GM11168 (cell line): ENCODE results near the gene SERPINB6.

Source experiments
- in situ Hi-C: fragments of 300-500 bp; cut with MboI; formaldehyde crosslinking; loops from one replicate; pipeline ENCODE4 v1.12.0; 2022; ENCODE audit warnings: low sequenced_read_pairs; ENCODE audit not compliant: unreplicated experiment

Gene SERPINB6

DNA sequence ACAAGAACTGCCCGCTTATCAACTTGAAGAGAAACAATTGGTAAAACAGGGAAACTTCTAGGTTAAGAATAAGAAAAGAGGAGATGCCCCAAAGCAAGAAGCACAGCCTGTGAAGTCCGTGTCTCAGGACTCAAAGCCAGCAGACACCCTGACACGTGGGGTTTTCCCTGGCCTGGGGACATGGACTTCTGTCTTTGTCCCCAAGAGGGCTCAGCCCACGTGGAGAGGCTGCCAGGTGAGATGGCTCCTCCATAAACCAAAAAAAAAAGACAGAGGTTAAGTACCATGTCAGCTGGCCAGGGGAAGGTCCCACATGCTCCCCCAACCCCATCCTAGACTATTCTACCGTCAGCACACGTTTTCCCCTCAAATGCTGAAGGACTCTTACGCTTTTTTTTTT lies 9.9 kb downstream of the SERPINB6 start:
- in situ Hi-C loops = no loop called here

DNA sequence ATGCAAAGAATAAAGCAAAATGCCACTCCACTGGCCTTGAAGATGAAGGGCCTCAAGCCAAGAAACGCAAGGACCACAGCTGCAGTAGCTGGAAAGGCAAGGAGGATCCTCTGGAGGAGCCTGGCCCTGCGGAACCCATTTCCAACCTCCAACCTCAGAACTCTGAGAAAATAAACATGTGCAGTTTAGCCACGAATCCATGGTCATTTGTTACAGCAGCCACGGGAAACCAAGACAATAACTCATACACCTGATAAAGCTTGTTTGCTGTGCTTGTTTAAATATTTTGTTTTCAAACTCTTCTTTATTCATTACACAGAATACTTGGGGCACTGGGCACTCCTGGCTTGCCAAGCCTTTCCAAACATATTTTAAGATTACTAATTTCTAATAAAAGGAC lies 10.4 kb downstream of the SERPINB6 start:
- in situ Hi-C loops = no loop called here

DNA sequence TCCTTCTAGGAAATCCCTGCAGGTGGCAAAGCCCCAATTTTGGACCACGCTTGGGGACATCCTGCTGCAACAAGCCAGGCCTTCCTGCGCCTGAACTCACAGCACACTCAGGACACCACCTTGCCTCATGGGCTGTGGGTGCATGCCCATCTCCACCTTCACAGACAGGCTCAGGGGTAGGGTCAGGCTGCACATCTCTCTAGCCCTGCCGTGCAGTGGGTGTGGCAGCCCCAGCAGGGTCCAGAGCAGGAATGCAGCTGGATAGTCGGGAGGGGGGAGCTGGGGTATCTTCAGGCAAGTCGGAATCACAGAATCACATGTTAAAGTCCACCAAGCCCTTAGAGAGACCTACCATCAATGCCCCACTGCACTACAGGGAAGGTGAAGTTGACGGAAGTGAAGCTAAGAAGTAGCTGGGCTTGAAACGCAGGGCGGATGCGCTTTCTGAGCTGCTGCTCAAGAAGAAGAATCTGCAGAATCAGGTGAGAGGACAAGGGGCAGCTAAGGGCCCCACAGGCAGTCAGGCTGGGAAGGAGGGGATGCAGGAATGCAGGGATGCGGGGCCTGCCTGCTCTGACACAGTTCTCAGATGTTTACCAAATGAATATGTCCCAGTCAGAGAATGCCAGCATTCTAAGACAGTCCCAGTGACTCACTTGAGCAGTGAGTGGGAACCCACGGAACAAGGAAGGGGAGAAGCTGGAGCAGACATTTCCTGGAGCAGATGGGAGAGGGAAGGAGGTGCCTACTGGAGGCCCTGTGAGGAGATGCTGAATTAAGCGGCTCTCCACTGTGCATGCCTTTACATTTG lies 11.3 kb downstream of the SERPINB6 start:
- in situ Hi-C loops = no loop called here

DNA sequence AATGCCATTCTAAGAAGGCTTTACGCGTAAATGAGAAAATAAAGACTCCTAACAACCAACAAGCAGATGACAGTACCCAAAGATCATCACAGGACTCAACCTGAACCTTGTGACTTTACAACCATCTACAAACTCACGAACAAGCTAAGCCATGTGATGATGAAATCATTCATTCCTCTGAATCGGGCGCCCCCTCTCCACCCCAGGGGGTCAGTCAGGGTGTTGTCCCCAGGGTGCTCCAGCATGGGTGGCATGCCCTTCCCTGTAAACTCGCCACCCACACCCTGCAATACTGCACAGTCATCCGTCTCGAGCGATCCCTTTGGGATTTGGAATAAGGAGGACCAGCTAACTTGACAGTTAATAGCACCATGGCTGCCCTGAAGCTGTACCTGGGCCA lies 12.6 kb downstream of the SERPINB6 start:
- in situ Hi-C loops = no loop called here

DNA sequence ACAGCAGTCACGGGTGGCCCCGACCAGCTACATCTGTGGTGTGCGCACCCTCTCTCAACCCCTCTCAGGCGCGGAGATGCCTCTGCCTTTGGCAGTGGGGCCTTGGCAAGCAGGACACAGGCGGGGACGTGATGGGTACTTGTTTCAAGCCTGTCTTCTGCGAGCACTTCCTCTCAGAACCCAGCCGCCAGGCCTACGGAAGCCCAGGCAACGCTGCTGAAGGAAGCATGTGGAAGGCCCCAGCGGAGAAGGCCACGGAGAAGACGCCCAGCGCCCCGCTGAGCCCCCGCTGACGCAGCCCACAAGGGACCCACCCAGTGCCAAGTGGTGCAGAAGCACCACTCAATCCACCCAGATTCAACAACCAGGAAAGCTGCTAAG lies 13.0 kb downstream of the SERPINB6 start:
- in situ Hi-C loops = no loop called here

DNA sequence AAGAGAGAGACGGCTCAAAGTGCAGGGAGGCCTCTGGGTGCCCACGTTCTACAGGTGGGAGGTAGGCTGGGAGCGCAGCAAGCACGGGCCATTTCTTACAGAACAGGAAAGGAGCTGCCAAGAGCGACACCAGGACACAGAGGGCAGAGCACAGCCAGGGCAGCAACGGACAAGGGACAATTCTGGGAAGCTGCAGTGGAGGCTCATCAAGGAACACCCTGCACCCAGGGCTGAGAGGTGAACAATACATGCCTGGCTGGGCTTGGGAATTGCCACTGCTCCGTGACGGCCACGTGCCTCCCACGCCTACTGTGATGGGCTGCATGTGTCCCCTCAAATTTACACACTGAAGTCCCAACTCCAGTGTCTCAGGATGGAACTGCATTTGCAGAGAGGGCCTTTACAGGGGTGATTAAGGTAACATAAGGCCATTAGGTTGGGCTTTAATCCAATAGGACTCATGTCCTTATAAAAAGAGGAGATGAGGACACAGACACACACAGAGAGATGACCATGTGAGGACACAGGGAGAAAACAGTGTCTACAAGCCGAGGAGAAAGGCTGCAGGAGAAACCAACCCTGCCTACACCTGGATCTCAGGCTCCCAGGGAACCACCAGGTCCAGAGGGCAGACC lies 13.6 kb downstream of the SERPINB6 start:
- in situ Hi-C loops = no loop called here

DNA sequence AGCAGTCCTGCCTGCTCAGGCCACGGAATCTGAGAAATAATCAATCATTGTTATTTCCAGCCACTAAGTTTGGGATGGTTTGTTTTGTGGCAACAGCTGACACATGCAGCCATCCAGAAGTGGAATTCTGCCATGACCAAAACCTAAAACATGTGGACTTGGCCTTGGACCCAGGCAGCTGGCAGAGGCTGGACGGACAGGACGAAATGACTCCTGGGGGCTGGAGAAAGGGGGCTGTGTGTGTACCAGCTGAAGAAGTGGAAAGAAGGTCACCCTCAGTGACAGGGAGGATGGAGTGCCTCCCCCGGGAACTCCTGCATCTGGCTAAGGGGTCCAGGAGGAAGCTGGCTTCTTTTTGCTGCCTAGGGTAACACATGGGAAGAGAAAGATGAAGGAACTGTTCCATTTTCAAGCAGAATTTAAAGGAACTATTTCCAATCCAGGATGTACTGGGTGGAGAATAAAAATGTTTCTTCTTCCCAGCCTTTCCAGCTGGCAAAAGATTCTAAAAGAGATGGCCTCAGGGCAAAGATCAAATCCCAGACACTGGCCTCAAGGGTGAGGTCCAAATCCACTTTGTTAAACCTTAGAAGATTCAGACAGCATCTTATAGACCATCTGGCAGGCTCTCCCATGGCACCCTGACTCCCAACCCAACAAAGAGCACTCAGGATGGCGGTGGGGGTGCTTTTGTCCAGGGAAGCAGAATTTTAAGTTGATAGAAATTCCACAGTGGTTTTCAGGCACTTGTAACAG lies 14.3 kb downstream of the SERPINB6 start:
- in situ Hi-C loops = no loop called here

DNA sequence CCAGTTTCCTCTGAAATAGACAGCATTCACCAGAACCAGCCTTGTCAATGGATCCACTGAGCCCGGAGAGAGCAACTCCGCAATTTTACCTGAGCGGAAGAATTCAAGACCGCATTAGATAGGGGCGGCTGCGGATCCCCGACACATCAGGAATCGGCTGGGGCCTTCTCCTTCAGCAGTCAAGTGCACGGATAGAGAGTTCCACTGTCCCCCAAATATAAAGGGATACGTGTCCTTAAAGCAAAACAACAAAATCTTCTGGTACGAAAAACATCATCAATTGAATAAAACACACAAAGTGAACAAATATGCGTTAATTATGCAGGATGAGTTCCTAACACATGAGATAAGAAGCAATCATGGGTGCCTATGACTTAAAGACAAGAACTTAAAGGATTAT lies 18.3 kb downstream of the SERPINB6 start:
- in situ Hi-C loops = no loop called here

DNA sequence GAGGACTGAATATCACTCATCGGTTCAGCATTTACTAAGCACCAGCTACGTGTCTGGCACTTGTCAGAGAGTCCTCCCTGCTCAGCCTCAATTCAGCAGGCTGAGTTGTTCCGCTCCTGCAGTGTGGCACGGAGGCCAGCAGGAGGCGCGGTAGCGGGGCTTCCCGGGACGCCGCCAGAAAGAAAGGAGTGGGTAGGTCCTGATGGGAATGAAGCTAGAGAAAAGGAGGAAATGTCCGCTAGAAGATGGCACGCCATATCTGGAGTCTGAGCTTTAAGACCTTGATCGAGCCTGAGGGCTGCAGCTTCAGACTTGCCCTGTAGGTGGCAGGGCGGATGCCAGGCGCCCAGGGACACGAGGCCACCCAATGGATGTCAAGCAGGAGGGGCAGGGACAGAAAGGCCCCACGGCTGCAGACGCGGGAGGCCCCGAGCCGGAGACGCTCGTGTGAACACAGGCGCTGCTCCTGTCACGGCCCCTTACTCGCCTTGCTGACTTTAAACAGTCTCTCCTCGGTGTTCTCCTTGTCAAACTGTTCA lies 18.7 kb downstream of the SERPINB6 start:
- in situ Hi-C loops = no loop called here

DNA sequence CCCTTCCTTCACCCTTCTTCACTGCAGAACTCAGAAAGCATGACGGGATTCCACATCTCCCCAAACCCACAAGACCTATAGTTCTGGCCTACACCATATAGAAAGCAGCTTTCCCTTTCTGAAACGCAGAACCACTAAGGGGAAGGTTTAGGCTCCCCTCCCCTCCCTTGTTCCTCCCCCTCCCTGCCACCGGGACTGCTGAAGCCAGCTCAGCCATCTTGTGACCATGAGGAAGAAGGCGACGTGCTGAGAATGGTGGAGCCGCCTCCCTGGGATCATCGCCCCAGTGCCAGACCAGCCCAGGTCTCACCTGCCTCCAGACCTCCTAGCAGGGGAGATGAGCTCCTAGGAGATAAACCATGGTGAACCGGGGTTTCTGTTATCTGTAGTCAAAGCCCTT lies 19.6 kb downstream of the SERPINB6 start:
- in situ Hi-C loops = no loop called here

DNA sequence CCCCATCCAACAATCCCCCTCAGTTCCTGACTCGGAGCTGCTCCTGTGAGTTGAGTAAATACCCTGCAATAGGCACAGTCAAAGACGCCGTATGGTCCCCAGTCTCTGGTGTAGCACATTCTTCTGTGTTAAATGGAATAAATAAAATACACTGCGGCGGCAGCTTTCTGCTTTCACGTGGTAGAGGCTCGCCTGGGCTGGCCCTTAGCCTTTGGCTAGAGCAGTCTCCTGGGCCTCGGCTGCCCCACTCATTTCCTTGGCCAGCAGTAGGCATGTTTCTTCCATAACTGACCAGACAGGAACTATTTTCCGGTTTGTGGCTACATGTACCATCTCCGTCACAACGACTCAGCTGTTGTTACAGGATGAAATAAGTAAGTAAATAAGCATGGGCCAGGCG lies 20.7 kb downstream of the SERPINB6 start:
- in situ Hi-C loops = no loop called here

DNA sequence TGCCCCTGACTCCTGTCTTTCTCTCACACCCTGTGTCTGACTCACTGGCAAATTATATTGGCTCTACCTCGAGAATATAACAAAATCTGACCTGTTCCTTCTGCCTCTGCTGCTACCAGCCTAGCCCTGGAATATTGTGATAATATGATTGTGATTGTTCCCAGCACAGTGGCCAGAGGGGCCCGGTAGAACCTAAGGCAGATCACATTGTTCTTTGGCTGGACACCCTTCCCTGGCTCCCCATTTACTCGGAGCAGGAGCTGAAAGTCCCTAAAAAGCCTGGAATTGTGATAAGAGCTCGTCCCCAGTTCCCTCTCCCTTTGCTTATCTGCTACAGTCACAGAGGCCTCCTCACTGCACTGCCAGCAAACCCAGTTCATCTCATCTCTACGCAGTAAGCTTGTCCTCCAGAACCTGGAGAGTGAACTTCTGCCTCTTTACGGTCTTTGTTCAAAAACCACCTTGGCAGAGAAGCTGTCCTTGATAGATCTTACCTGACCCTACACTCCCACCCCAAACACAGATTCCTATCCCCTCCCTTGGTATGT lies 21.8 kb downstream of the SERPINB6 start:
- in situ Hi-C loops = no loop called here

DNA sequence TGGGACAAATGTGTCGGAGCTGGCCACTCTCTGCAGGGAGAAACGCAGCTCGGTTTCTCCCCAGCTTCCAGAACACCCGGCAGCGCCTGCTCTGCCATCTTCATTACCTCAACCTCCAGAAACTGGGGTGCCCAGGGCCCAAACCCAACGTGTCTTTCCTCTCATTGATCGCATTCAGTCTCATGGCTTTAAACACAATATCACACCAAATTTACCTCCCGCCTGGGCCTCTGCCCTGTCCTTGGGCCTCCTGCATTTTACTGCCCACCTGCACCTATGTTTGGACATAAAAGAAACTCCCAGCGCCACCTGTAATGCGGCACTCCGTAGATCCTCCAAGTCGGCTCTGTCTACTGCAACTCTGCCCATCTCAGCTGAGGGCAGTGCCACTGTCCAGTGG lies 22.2 kb downstream of the SERPINB6 start:
- in situ Hi-C loops = no loop called here

DNA sequence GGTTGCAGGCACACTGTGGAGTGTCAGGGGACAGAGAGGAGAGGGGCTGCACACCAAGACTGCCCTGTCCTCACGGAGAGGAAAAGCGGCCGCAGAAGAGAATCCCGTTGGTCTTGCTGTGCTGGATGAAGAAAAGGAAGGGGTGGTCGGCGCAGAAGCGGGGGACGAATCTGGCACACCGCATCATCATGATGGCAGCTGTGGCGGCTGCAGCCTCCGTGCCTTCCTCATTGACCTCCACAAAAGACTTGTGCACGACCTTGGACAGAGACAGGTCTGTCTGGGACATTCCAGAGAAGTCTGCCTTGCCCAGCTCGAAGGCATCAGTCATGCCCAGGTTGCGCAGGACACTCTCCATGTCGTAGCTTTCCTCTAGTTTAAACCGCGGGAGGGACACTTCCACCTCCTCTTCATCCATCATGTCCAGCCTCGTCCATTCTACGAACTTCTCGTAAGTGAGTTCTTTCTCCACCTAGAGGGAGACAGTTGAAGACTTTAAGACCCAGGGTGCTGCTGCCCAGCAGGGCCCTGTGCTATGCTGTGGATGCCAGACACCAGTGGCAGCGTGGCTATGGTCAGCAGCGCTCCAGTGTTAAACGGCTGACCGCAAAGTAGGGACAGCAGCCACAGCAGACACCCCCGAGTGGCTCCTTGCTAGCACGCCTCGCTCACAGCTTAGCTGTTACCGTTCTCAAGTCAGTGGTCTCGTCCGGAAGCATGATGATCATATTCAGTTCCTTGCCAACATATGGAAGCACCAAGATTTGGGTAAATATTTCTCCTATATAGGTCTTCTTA lies 22.9 kb downstream of the SERPINB6 start:
- in situ Hi-C loops = no loop called here

DNA sequence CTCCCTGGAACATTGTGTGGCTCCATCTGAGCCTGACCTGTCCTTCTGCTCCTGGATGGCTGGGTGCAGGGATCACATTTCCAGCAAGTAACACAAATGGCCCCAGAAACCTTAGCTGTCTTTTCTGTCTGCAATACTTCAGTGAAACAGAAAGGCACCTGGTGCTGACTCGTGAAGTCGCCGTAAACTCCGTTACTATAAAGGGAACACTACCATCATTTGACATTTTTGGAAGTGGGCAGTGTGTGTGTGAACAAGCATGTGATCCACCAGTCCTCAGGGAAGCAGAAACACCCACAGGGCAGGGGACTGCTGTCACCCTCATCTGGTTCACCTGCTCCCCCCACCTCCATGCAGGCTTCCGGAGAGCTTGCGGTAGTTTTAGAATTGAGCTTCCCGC lies 23.9 kb downstream of the SERPINB6 start:
- in situ Hi-C loops = no loop called here

DNA sequence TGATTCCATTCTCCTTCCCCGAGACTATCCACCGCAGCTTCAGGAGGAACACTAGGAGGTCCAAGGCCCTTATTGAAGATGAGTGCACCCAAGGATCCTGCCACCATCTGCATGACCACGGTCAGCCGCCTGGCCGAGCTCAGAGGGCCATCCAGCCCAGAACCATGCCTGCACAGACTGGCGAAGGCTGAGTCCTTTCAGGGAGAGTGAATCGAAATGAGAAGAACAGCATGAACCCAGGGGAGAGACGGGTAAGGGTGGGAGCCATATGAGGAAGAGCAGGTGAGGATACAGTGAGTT lies 26.3 kb downstream of the SERPINB6 start:
- in situ Hi-C loops = no loop called here

DNA sequence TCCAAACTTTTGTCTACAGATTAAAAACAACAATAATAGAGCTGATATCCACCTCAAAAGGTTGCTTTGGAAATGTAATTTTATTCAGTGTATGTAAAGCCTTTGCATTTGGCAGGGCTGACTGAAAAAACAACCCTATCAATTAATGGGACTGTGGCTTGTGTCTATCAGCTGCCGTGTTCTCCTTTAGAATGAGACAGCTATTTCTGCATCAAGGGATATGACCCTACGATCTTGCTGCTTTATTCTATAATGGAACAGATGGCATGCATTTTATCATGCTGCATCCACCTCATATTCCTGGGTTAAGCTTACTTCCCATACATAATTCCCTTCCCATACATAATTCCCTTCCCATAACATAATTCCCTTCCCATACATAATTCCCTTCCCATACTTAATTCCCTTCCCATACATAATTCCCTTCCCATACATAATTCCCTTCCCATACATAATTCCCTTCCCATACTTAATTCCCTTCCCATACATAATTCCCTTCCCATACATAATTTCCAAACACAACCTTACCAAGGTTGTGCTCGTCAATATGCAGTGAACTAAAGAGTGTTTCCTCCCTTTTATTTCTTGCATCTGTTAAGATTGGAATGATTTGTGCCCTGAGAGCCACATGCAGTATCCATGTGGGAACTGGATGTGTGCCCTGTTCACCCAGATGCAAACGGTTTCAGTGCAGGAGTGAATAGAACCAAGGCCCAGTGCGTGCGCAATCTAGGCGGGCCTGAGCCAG lies 26.8 kb downstream of the SERPINB6 start:
- in situ Hi-C loops = no loop called here

DNA sequence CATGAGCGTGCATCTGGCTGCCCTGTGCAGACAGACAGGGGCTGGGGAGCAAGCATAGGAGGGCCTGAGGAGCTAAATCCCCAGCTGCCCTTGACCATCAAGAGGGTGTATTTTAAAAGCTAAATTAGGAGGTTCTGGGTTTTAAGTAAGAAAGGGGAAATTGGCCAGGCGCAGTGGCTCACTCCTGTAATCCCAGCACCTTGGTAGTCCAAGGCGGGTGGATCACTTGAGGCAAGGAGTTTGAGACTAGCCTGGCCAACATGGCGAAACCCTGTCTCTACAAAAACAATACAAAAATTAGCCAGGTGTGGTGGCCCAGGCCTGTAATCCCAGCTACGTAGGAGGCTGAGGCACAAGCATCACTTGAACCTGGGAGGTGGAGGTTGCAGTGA lies 27.8 kb downstream of the SERPINB6 start:
- in situ Hi-C loops = no loop called here

DNA sequence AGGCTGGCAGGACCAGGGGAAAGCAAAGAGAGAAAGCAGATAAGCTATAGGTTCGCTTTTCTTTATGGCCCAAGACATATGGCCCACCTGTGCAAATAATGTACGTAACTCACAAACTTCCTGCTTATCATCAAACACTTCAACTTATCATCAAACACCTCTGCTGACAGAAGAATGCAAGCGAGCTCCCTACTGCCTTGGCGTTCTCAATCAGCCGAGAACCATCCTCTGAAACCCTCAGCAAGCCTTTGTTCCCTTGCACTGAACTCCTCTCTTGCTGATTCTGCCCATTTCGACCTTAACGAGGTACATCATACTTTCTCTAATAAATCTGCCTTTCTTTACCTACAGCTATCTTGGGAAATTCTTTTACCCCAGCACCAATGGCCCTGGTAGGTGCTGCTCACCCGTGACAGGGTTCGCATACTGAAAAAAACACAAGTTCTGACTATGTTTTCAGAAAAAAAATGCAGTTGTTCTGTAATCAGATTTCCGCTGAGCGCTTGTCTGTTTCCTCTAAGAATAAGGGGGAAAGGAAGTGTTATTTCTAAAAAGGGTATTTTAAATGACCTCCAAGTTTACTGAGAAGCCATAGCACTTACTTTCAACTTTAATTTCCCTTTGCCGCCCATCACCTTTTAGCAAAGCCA lies 28.3 kb downstream of the SERPINB6 start:
- in situ Hi-C loops = no loop called here
